Muscle layer of colon (tissue), 2 donors: ENCODE results near the gene KCNMA1.

Source experiments
- H3K27ac ChIP-seq: one replicate; pipeline ENCODE4 v1.7.0; 2013; ENCODE audit warnings: low read depth, mild to moderate bottlenecking, low read length, moderate library complexity
- H3K27me3 ChIP-seq, 2 donors: one replicate each; pipeline ENCODE4 v1.7.0; 2013; ENCODE audit warnings: low read length in 2 of 2, mild to moderate bottlenecking in 2 of 2; ENCODE audit not compliant: insufficient read depth in 2 of 2, control insufficient read depth in 1 of 2
- H3K36me3 ChIP-seq: one replicate; pipeline ENCODE4 v1.7.0; 2013; ENCODE audit warnings: mild to moderate bottlenecking, low read length; ENCODE audit not compliant: insufficient read depth
- H3K4me1 ChIP-seq: one replicate; pipeline ENCODE4 v1.7.0; 2013; ENCODE audit warnings: mild to moderate bottlenecking, low read length; ENCODE audit not compliant: insufficient read depth
- H3K4me3 ChIP-seq, 2 donors: one replicate each; pipeline ENCODE4 v1.7.0; 2013; ENCODE audit warnings: low read length in 2 of 2, low read depth in 1 of 2, mild to moderate bottlenecking in 1 of 2, moderate library complexity in 1 of 2
- H3K9ac ChIP-seq: one replicate; pipeline ENCODE4 v1.7.0; 2013; ENCODE audit warnings: low read length
- H3K9me3 ChIP-seq: one replicate; pipeline ENCODE4 v1.7.0; 2013; ENCODE audit warnings: mild to moderate bottlenecking, low read length
- donor health status: abdominal sarcoma.
- donor health status: Adenocarcinoma of cecum.

Gene KCNMA1

GRCh38 chr10:77602231-77602912, 35.2 kb downstream of the KCNMA1 start:
- H3K27me3 ChIP-seq: no peaks in the 10 kb centered on the region
- no peak overlapping the region for H3K9ac ChIP-seq
- H3K4me1 ChIP-seq: peaks cover 78% of the 10 kb centered on the region
- no peak overlapping the region for H3K27ac ChIP-seq
- no peaks in the 10 kb centered on the region for H3K36me3 ChIP-seq
- no peaks in the 10 kb centered on the region for H3K9me3 ChIP-seq
- no peak overlapping the region for H3K4me3 ChIP-seq

DNA sequence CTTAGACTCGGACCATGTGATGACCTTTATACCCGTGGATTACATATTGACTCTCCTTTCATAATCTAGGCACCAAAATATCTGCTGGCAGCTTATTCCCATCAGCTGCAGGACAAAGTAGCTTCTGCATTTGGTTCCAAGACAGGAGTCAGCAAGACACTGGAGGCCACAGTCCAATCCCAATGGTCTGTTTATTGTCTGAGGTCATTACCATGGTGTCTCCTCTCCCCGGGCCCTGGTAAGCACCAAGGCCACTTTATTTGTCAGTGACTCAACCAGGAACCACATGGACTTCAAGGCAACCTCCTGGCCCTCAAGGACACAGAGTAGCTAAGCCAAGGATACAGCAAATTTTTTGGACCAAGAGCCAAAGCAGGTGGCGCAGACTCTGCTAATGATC, 36.1 kb downstream of the KCNMA1 start:
- Histone ChIP-seq H3K4me1 (peaks cover 71% of the 10 kb centered on the region), H3K9ac (no peak overlapping the region), H3K36me3 (no peaks in the 10 kb centered on the region), H3K4me3 (no peak overlapping the region), H3K27me3 (no peaks in the 10 kb centered on the region), H3K27ac (no peak overlapping the region), H3K9me3 (no peaks in the 10 kb centered on the region)

DNA sequence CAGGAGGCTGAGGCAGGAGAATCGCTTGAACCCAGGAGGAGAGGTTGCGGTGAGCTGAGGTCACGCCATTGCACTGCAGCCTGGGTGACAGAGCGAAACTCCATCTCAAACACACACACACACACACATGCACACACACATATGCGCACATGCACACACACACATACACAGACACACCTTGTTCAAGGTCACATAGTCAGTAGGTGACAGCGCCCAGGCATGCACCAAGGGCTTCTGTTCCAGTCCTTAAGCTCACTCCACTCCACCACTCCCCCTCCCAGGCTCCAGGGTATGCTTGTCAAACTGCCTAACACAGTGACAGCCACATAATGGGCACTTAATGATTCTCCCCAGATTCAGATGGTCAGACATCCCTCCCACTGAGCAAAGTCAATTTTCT, 37.0 kb downstream of the KCNMA1 start:
- peaks cover 64% of the 10 kb centered on the region for H3K4me1 ChIP-seq
- H3K27ac ChIP-seq: no peak overlapping the region
- no peaks in the 10 kb centered on the region for H3K36me3 ChIP-seq

GRCh38 chr10:77599651-77600050, 38.0 kb downstream of the KCNMA1 start:
- Histone ChIP-seq H3K9ac (no peak overlapping the region), H3K36me3 (no peaks in the 10 kb centered on the region), H3K4me1 (peaks cover 58% of the 10 kb centered on the region), H3K4me3 (no peak overlapping the region), H3K27ac (no peak overlapping the region), H3K27me3 (no peaks in the 10 kb centered on the region), H3K9me3 (no peaks in the 10 kb centered on the region)

More for the DNA sequence above, 37.0 kb downstream of the KCNMA1 start:
- no peaks in the 10 kb centered on the region for H3K27me3 ChIP-seq
- no peaks in the 10 kb centered on the region for H3K9me3 ChIP-seq
- H3K9ac ChIP-seq: no peak overlapping the region
- H3K4me3 ChIP-seq: no peak overlapping the region

DNA sequence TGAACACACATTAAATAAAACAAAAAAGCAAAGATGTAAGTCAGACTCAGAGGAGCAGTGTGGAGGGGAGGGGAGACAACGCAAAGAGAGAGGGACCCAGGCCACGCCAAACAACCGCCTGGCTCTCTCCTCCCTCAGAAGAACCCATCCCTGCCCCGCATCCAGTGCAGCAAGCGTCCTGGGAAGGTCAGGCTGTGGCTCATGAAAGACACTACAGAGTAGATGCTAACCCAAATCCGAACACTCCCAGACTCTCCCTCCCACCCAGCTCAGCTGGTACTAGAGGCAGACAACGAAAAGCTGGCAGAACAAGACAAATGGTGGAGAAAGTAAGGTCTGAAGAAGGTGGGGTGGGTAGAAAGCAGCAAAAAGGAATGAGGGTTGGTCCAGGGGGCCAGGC, 39.0 kb downstream of the KCNMA1 start:
- H3K27me3 ChIP-seq: no peaks in the 10 kb centered on the region
- H3K9me3 ChIP-seq: no peaks in the 10 kb centered on the region
- H3K4me3 ChIP-seq: no peak overlapping the region
- H3K36me3 ChIP-seq: no peaks in the 10 kb centered on the region
- peak overlapping the region; percentile 37 for H3K27ac ChIP-seq
- peaks cover 58% of the 10 kb centered on the region for H3K4me1 ChIP-seq
- no peak overlapping the region for H3K9ac ChIP-seq

- Histone ChIP-seq H3K27me3 (no peaks in the 10 kb centered on the region), H3K4me3 (no peak overlapping the region), H3K9me3 (no peaks in the 10 kb centered on the region), H3K9ac (no peak overlapping the region), H3K4me1 (peaks cover 58% of the 10 kb centered on the region), H3K27ac (no peak overlapping the region), H3K36me3 (no peaks in the 10 kb centered on the region)
Measured at GRCh38 chr10:77597560-77597959, 40.0 kb downstream of the KCNMA1 start.

DNA sequence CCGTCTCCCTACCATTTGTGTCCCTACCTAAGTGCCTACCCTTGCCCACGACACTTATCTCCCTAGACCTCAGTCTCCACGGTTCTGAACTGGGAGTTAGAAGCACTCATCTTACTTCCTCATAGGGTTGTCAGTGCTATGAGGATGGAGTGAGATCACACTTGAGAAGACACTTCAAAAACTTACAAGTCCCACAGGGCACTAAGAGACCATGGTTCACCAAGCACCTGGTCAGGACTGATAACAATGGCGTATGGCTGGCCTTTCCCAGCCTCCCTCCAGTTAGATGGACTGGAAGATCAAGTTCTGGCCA, 43.2 kb downstream of the KCNMA1 start:
- H3K27me3 ChIP-seq: no peaks in the 10 kb centered on the region
- H3K9me3 ChIP-seq: no peaks in the 10 kb centered on the region
- H3K4me1 ChIP-seq: peaks cover 50% of the 10 kb centered on the region
- no peak overlapping the region for H3K4me3 ChIP-seq
- H3K27ac ChIP-seq: peak overlapping the region; percentile 10
- H3K9ac ChIP-seq: no peak overlapping the region
- H3K36me3 ChIP-seq: no peaks in the 10 kb centered on the region

- no peaks in the 10 kb centered on the region for H3K9me3 ChIP-seq
- H3K4me3 ChIP-seq: no peak overlapping the region
- H3K36me3 ChIP-seq: no peaks in the 10 kb centered on the region
- no peak overlapping the region for H3K9ac ChIP-seq
- peak overlapping the region; percentile 10 for H3K27ac ChIP-seq
- H3K27me3 ChIP-seq: no peaks in the 10 kb centered on the region
- peaks cover 52% of the 10 kb centered on the region for H3K4me1 ChIP-seq
Measured at GRCh38 chr10:77593771-77594470, 43.7 kb downstream of the KCNMA1 start.

DNA sequence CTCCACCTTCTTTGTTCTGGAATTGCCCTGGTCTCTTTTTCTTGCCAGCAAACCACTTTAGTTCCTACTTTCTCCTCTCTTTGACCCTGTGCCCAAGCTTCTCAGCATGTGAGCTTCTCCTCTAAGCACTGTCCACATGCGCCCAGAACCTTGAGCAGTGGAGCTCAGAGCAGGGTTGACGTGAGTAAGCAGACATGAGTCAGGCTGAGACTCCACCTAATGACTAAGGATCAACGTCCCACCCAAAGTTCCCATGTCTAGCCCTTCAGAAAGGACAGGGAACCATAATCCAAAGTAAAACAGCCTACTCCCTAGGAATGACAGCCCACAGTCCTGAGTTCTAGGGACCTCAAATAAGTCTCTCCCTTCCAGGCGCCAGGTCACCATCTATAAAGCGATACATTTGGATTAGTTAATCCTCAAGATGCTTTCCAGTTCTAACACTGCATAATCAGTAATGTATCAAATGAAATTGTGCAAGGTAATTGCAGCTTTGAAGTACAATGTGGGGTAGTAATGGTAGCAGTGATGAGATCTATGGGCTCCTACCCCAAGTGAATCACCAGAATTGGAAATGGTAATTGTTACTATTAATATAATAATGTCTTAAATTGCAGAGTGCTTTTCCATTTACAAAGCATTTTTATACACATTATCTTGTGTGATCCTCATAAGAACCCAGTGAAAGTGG, 44.5 kb downstream of the KCNMA1 start:
- Histone ChIP-seq H3K4me3 (no peak overlapping the region), H3K4me1 (peaks cover 54% of the 10 kb centered on the region), H3K36me3 (no peaks in the 10 kb centered on the region), H3K9ac (no peak overlapping the region), H3K27me3 (no peaks in the 10 kb centered on the region), H3K9me3 (no peaks in the 10 kb centered on the region), H3K27ac (no peak overlapping the region)

DNA sequence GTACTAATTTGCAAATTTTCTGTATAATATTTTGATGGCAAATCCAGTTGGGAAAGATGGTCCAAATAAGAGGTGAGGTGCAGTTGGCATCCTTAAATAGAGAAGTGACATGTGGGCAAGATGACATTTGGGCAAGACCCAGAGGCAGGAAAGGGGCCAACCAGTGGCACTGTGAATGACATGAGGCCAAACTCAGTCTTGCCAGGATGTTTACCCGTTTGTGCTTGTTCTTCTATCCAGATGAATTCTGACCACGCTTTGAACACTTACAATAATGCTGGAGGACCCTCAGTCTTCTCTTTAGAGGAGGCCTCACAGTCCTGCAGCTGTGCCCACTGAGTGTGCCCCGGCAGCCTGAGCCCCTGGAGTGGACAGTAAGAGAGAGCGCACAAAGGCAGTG, 45.1 kb downstream of the KCNMA1 start:
- H3K9me3 ChIP-seq: no peaks in the 10 kb centered on the region
- no peak overlapping the region for H3K9ac ChIP-seq
- H3K4me1 ChIP-seq: peaks cover 60% of the 10 kb centered on the region
- no peak overlapping the region for H3K4me3 ChIP-seq
- H3K27ac ChIP-seq: no peak overlapping the region
- no peaks in the 10 kb centered on the region for H3K36me3 ChIP-seq
- no peaks in the 10 kb centered on the region for H3K27me3 ChIP-seq

- peak overlapping the region; percentile 5 for H3K9ac ChIP-seq
Measured at GRCh38 chr10:77591238-77591880, 46.2 kb downstream of the KCNMA1 start.

More at GRCh38 chr10:77591238-77591880, 46.2 kb downstream of the KCNMA1 start:
- Histone ChIP-seq H3K27me3 (no peaks in the 10 kb centered on the region), H3K4me3 (no peak overlapping the region), H3K27ac (peak overlapping the region; percentile 68), H3K4me1 (peaks cover 68% of the 10 kb centered on the region), H3K9me3 (no peaks in the 10 kb centered on the region), H3K36me3 (no peaks in the 10 kb centered on the region)
